Measurements from ENCODE around the gene SRGAP2B.
"Not testable (repeated sequence)": the region's sequence is repeated elsewhere in the genome, so short reads cannot be mapped to it uniquely, and the experiment has no call there.

Gene SRGAP2B

GRCh38 chr1:144938627-144939026 is 156.5 kb downstream of the SRGAP2B start:
- DNase-seq = not testable (repeated sequence)

GRCh38 chr1:144936186-144936732 is 158.9 kb downstream of the SRGAP2B start:
- DNase-seq = not testable (repeated sequence)

GRCh38 chr1:144935310-144935709 is 159.8 kb downstream of the SRGAP2B start:
- DNase-seq = not testable (repeated sequence)

- DNase-seq = not testable (repeated sequence)
These were observed 162.1 kb downstream of the SRGAP2B start for GRCh38 chr1:144933014-144933413.

GRCh38 chr1:144932153-144932552 is 163.0 kb downstream of the SRGAP2B start:
- DNase-seq = not testable (repeated sequence)

GRCh38 chr1:144931553-144931952 is 163.6 kb downstream of the SRGAP2B start:
- DNase-seq = not testable (repeated sequence)

- DNase-seq = not testable (repeated sequence)
These were observed 164.9 kb downstream of the SRGAP2B start for GRCh38 chr1:144930085-144930777.

GRCh38 chr1:144927292-144927691 is 167.8 kb downstream of the SRGAP2B start:
- DNase-seq = not testable (repeated sequence)

GRCh38 chr1:144923640-144924039 is 171.5 kb downstream of the SRGAP2B start:
- not testable (repeated sequence) for DNase-seq

GRCh38 chr1:144922785-144923184 is 172.3 kb downstream of the SRGAP2B start:
- DNase-seq = not testable (repeated sequence)

- DNase-seq = not testable (repeated sequence)
These were observed 176.0 kb downstream of the SRGAP2B start for GRCh38 chr1:144919106-144919505.

GRCh38 chr1:144918027-144918603 is 177.0 kb downstream of the SRGAP2B start:
- not testable (repeated sequence) for DNase-seq

GRCh38 chr1:144917154-144918026 is 177.7 kb downstream of the SRGAP2B start:
- not testable (repeated sequence) for DNase-seq

GRCh38 chr1:144913977-144914734 is 181.0 kb downstream of the SRGAP2B start:
- DNase-seq = not testable (repeated sequence)

- not testable (repeated sequence) for DNase-seq
These were observed 181.7 kb downstream of the SRGAP2B start for GRCh38 chr1:144913458-144913857.

GRCh38 chr1:144910729-144911128 is 184.4 kb downstream of the SRGAP2B start:
- DNase-seq = not testable (repeated sequence)

GRCh38 chr1:144900841-144901240 is 194.3 kb downstream of the SRGAP2B start:
- not testable (repeated sequence) for DNase-seq

- not testable (repeated sequence) for DNase-seq
These were observed 200.5 kb downstream of the SRGAP2B start for GRCh38 chr1:144894454-144895201.

- not testable (repeated sequence) for DNase-seq
These were observed 201.3 kb downstream of the SRGAP2B start for GRCh38 chr1:144893710-144894438.

- DNase-seq = not testable (repeated sequence)
These were observed 202.1 kb downstream of the SRGAP2B start for GRCh38 chr1:144893062-144893461.
